A673 (cell line): Measurements from ENCODE around the gene PEX5L. TPM values are rescaled to one million over a fixed set of nuclear protein-coding genes. Genes with fewer than 3 reads are reported as not detected.
"Not testable (repeated sequence)": the region's sequence is repeated elsewhere in the genome, so short reads cannot be mapped to it uniquely, and the experiment has no call there.

Experiments
- BruUV-seq: library from RNA; stranded (reverse); fragments of 400-500 nt; replicated peaks from 2 replicates; lab custom pipeline; 2021; lab: Mats Ljungman, UMichigan
- CTCF ChIA-PET: fragments of 300-600 bp; sonication (Branson Sonifier 250); formaldehyde crosslinking; loops from one replicate; lab custom pipeline; 2022; ENCODE audit warnings: antibody characterized with exemption; lab: Charles Lee
- POLR2A ChIA-PET: fragments of 300-600 bp; sonication (Branson Sonifier 250); formaldehyde crosslinking; loops from one replicate; lab custom pipeline; 2022; ENCODE audit warnings: antibody characterized with exemption; ENCODE audit not compliant: low non-redundant PET; lab: Charles Lee
- DNase-seq: peaks from one replicate; pipeline ENCODE4 v3.0.0-alpha.2; 2015; ENCODE audit warnings: low spot score
- H3K27ac ChIP-seq: fragments of 200-600 bp; sonication (generic); 2 replicates; pipeline ENCODE4 v1.5.1; 2016; ENCODE audit warnings: mixed run types, low read depth, mild to moderate bottlenecking, mixed read lengths, antibody characterized with exemption, low read length; ENCODE audit not compliant: poor library complexity, severe bottlenecking
- H3K27me3 ChIP-seq: fragments of 200-600 bp; sonication (generic); replicated peaks from 2 replicates; pipeline ENCODE4 v1.6.1; 2017; ENCODE audit warnings: mixed run types, low read depth, mild to moderate bottlenecking, mixed read lengths, antibody characterized with exemption, low read length; ENCODE audit not compliant: insufficient read depth, poor library complexity
- H3K36me3 ChIP-seq: fragments of 200-600 bp; sonication (generic); 2 replicates; pipeline ENCODE4 v1.6.1; 2016; ENCODE audit warnings: mixed run types, mild to moderate bottlenecking, mixed read lengths, antibody characterized with exemption, low read length; ENCODE audit not compliant: insufficient read depth, poor library complexity, severe bottlenecking
- H3K4me1 ChIP-seq: fragments of 200-600 bp; sonication (generic); 2 replicates; pipeline ENCODE4 v1.6.1; 2017; ENCODE audit warnings: mixed run types, mild to moderate bottlenecking, mixed read lengths, antibody characterized with exemption, low read length; ENCODE audit not compliant: insufficient read depth, poor library complexity, severe bottlenecking
- H3K4me3 ChIP-seq: fragments of 200-600 bp; sonication (generic); 2 replicates; pipeline ENCODE4 v1.5.1; 2016; ENCODE audit warnings: low read depth, mixed run types, mild to moderate bottlenecking, mixed read lengths, low read length; ENCODE audit not compliant: poor library complexity, severe bottlenecking
- H3K9me3 ChIP-seq: fragments of 200-600 bp; sonication (generic); 2 replicates; pipeline ENCODE4 v1.6.1; 2016; ENCODE audit warnings: mixed run types, low read depth, mild to moderate bottlenecking, mixed read lengths, antibody characterized with exemption, low read length; ENCODE audit not compliant: poor library complexity, severe bottlenecking
- EZH2 ChIP-seq: fragments of 200-600 bp; sonication (generic); IDR thresholded peaks from 2 replicates; pipeline ENCODE4 v1.6.1; 2017; ENCODE audit warnings: borderline replicate concordance, low read depth, mild to moderate bottlenecking, mixed read lengths, antibody characterized with exemption, low read length; ENCODE audit not compliant: poor library complexity, severe bottlenecking
- intact Hi-C: fragments of 100-400 bp; cut with micrococcal nuclease; formaldehyde crosslinking; loops from one replicate; pipeline ENCODE4 v1.10.0; 2022; ENCODE audit not compliant: unreplicated experiment
- total RNA-seq: library from RNA; stranded (reverse); gene quantifications from 2 replicates; pipeline ENCODE4 v1.2.3, GENCODE V29; 2021
- TF ChIP-seq, protein P1 (sequence below): fragments of 300-800, 200-600 bp; sonication (generic); conservative IDR thresholded peaks from 2 replicates; pipeline ENCODE4 v1.5.1; 2017; ENCODE audit warnings: low read depth, mild to moderate bottlenecking, antibody characterized with exemption, low read length, moderate library complexity, mixed read lengths

The PEX5L gene
- total RNA-seq, 1 experiment from 2014 or later, result not detected

- ChIA-PET POLR2A (no interaction called here), CTCF (no interaction called here)
- Histone ChIP-seq H3K4me1 (no peaks in the 10 kb centered on the region), H3K4me3 (no peak overlapping the region), H3K9me3 (no peaks in the 10 kb centered on the region), H3K27me3 (no peaks in the 10 kb centered on the region), H3K36me3 (no peaks in the 10 kb centered on the region), H3K27ac (no peak overlapping the region)
- intact Hi-C loops, result no loop called here
- BruUV-seq, result no TSS peak
- TF ChIP-seq, protein P1, sequence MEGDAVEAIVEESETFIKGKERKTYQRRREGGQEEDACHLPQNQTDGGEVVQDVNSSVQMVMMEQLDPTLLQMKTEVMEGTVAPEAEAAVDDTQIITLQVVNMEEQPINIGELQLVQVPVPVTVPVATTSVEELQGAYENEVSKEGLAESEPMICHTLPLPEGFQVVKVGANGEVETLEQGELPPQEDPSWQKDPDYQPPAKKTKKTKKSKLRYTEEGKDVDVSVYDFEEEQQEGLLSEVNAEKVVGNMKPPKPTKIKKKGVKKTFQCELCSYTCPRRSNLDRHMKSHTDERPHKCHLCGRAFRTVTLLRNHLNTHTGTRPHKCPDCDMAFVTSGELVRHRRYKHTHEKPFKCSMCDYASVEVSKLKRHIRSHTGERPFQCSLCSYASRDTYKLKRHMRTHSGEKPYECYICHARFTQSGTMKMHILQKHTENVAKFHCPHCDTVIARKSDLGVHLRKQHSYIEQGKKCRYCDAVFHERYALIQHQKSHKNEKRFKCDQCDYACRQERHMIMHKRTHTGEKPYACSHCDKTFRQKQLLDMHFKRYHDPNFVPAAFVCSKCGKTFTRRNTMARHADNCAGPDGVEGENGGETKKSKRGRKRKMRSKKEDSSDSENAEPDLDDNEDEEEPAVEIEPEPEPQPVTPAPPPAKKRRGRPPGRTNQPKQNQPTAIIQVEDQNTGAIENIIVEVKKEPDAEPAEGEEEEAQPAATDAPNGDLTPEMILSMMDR, result no peak
- TF ChIP-seq EZH2, result no peak
- DNase-seq, result no peak
These were observed 21.5 kb upstream of the PEX5L start for GRCh38 chr3:180058238-180058637.

GRCh38 chr3:180055656-180056055, 18.9 kb upstream of the PEX5L start:
- BruUV-seq, DNase-seq, H3K9me3 ChIP-seq, CTCF ChIA-PET, H3K27ac ChIP-seq, intact Hi-C loops, H3K4me3 ChIP-seq, H3K36me3 ChIP-seq, H3K4me1 ChIP-seq, H3K27me3 ChIP-seq, POLR2A ChIA-PET: not testable (repeated sequence)

- Histone ChIP-seq H3K4me1 (no peaks in the 10 kb centered on the region), H3K9me3 (no peaks in the 10 kb centered on the region), H3K4me3 (no peak overlapping the region), H3K27me3 (peaks cover 6% of the 10 kb centered on the region), H3K27ac (no peak overlapping the region), H3K36me3 (no peaks in the 10 kb centered on the region)
- no peak for TF ChIP-seq EZH2
- TF ChIP-seq, protein P1, result no peak
- ChIA-PET POLR2A (no interaction called here), CTCF (no interaction called here)
- BruUV-seq, result no TSS peak
- intact Hi-C loops, result no loop called here
- DNase-seq, result no peak
These were observed 12.7 kb upstream of the PEX5L start for GRCh38 chr3:180049391-180049790.

DNA sequence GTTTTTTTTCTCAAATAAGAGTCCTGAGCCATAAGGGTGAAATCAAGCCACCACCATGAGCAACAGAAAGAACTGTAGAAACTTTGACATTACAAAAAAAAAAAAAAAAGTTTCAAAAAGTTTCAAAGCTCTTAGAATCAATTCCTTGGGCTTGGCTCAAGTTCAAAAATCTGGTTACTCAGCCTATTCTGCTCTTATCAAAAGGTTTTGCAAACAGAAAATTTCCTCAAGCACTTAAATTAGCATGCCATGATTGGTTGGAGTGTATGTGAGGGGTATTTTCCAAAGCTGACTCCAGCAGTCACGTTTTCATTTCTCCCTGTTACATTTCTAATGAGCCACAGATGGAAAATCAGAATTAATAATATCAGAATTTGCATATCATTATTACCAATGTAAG, 12.1 kb upstream of the PEX5L start:
- H3K36me3 ChIP-seq, result no peaks in the 10 kb centered on the region
- H3K27me3 ChIP-seq, result peaks cover 6% of the 10 kb centered on the region
- POLR2A ChIA-PET, result no interaction called here
- no TSS peak for BruUV-seq
- intact Hi-C loops, result no loop called here
- CTCF ChIA-PET, result no interaction called here
- no peak for DNase-seq
- no peak overlapping the region for H3K4me3 ChIP-seq
- no peaks in the 10 kb centered on the region for H3K4me1 ChIP-seq
- no peak overlapping the region for H3K27ac ChIP-seq
- H3K9me3 ChIP-seq, result no peaks in the 10 kb centered on the region
- no peak for TF ChIP-seq EZH2
- TF ChIP-seq, protein P1, result no peak
